Psoas muscle (tissue), 8 donors: ENCODE results near the gene MRPL9. TPM values are rescaled to one million over a fixed set of nuclear protein-coding genes. Genes with fewer than 3 reads are reported as not detected.

ENCODE experiments used
- ATAC-seq, 4 donors: fragments of 200-7000 bp; cut with Tn5 transposase; one replicate each; pipeline ENCODE4 v1.9.1; 2020; ENCODE audit warnings: moderate library complexity in 3 of 4, mild to moderate bottlenecking in 2 of 4
- DNase-seq, 2 donors: peaks; one replicate each; pipeline ENCODE4 v3.0.0-alpha.2; 2020
- H3K27ac ChIP-seq: fragments of 200-600 bp; one replicate; pipeline ENCODE4 v1.8.0; 2022
- H3K27me3 ChIP-seq, 3 donors: fragments of 200-600 bp in 1 of 3; one replicate each; pipeline versions ENCODE4 v1.6.1 to v1.8.0; 2013 to 2022; ENCODE audit warnings: low read length in 2 of 3, mild to moderate bottlenecking in 2 of 3, moderate library complexity in 1 of 3; ENCODE audit not compliant: insufficient read depth in 3 of 3
- H3K36me3 ChIP-seq, 2 donors: fragments of 200-600 bp in 1 of 2; one replicate each; pipeline versions ENCODE4 v1.6.1 to v1.8.0; 2013 to 2022; ENCODE audit warnings: low read depth in 1 of 2, mild to moderate bottlenecking in 1 of 2, moderate library complexity in 1 of 2; ENCODE audit not compliant: insufficient read depth in 1 of 2
- H3K4me1 ChIP-seq: fragments of 200-600 bp; one replicate; pipeline ENCODE4 v1.8.0; 2022
- H3K4me3 ChIP-seq: fragments of 200-600 bp; one replicate; pipeline ENCODE4 v1.8.0; 2022; ENCODE audit warnings: mild to moderate bottlenecking
- H3K9me3 ChIP-seq: fragments of 200-600 bp; one replicate; pipeline ENCODE4 v1.8.0; 2022
- WGBS, 3 donors: extraction: QIAGEN DNeasy Blood & Tissue Kit; methylation state at CpG; one replicate each; pipeline versions ENCODE4 v1.1.6 to v1.1.7; 2013; 5-methylcytosine and 5-hydroxymethylcytosine counted together
- intact Hi-C, 2 donors: fragments of 100-400 bp; cut with DNase I; formaldehyde crosslinking; loops; one replicate each; pipeline versions ENCODE4 v1.11.0 to v1.14.2; 2022
- polyA plus RNA-seq, 3 donors: library from polyadenylated mRNA; stranded (reverse); fragments of 200-250 nt; gene quantifications; one replicate each; pipeline ENCODE4 v1.2.3, GENCODE V29; 2013
- total RNA-seq, 4 donors: library from RNA; stranded (reverse); fragmentation: NEBNext Ultra II Directional in 2 of 4; extraction: Animal tissue kit (Norgen Biotek cat#: 25700) in 2 of 4; gene quantifications; one replicate each; pipeline versions ENCODE4 v1.2.1 to v1.2.4, GENCODE V29; 2021 to 2023
- TF ChIP-seq, protein P1 (sequence below): fragments of 200-600 bp; IDR thresholded peaks from one replicate; pipeline ENCODE4 v1.8.0; 2022; ENCODE audit warnings: antibody characterized with exemption
- donor health status: healthy with polysubstance abuse.
- donor health status: DM: no; HTN: no; CAD: no; lungs with moderate emphysema.
- donor health status: Bipolar disorder and iron deficiency.
- donor health status: healthy.
- donor health status: DM: yes; HTN: yes; CAD: no.
- donor health status: DM: no; HTN: no; CAD: no.
- donor health status: DM: no; HTN: no; CAD: no.
- donor health status: DM: yes; HTN: yes; CAD: no.

Gene MRPL9
- total and polyA plus RNA-seq, 7 donors = 63.5 to 132 (median 79.0) TPM

DNA sequence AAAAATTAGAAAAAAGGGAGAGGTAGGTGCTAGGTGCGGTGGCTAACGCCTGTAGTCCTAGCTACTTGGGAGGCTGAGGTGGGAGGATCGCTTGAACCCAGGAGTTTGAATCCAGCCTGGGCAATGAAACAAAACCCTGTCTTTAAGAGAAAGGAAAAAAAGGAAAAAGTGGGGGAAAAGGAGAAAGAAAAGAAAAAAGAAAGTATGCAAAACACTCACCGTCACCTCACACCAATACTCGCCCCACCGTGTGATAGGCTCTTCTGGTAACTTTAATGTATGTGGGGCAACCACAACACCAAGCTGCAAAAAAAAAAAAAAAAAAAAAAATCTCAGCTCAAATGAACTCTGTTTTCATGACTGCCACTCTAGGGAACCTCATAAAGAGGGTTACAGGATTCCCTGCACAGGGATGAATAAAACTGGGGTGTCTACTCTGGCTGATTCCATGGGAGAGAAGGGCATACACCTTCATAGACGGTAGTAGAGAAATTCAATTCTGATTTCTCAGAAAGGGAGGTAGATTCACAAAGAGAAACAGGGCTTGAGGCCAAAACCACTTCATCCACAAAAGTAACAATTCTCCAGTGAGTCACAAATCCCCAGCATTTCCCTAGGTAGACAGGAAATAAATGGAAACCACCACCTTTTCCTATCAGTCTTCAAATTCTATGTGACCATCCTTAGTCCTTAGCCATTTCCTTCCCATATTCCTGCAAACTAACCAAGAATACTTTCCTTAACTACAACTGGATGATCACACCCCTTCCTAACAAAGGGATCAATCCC lies 2.5 kb downstream of the MRPL9 start:
- H3K27ac ChIP-seq = no peak overlapping the region
- intact Hi-C loops = loop anchor here (5.0 to 10.0 kb wide), 2 partner anchors 74 to 77 kb away; partner anchors contain the start of genes C2CD4D (in 2 of the 2) and RORC (in 1 of the 2)
- H3K27me3 ChIP-seq = no peaks in the 10 kb centered on the region
- H3K36me3 ChIP-seq = peaks cover 13 to 57% of the 10 kb centered on the region in 2 donors
- TF ChIP-seq, protein P1, sequence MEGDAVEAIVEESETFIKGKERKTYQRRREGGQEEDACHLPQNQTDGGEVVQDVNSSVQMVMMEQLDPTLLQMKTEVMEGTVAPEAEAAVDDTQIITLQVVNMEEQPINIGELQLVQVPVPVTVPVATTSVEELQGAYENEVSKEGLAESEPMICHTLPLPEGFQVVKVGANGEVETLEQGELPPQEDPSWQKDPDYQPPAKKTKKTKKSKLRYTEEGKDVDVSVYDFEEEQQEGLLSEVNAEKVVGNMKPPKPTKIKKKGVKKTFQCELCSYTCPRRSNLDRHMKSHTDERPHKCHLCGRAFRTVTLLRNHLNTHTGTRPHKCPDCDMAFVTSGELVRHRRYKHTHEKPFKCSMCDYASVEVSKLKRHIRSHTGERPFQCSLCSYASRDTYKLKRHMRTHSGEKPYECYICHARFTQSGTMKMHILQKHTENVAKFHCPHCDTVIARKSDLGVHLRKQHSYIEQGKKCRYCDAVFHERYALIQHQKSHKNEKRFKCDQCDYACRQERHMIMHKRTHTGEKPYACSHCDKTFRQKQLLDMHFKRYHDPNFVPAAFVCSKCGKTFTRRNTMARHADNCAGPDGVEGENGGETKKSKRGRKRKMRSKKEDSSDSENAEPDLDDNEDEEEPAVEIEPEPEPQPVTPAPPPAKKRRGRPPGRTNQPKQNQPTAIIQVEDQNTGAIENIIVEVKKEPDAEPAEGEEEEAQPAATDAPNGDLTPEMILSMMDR = no peak
- no peaks in the 10 kb centered on the region for H3K9me3 ChIP-seq
- DNase-seq (no peak), ATAC-seq (no peak)
- H3K4me1 ChIP-seq = peaks cover 14% of the 10 kb centered on the region
- H3K4me3 ChIP-seq = no peak overlapping the region
- WGBS, 3 donors = 77 to 95% (median 93%) methylated on average over 7 of the region's 7 CpGs

GRCh38 chr1:151759241-151759640 lies 4.1 kb downstream of the MRPL9 start:
- Histone ChIP-seq H3K27ac (no peak overlapping the region), H3K36me3 (peaks cover 13 to 66% of the 10 kb centered on the region in 2 donors), H3K4me1 (peaks cover 11% of the 10 kb centered on the region), H3K27me3 (no peaks in the 10 kb centered on the region), H3K4me3 (no peak overlapping the region), H3K9me3 (no peaks in the 10 kb centered on the region)
- intact Hi-C loops = no loop called here
- DNase-seq (no peak), ATAC-seq (no peak)
- TF ChIP-seq, protein P1 = no peak

- 65 to 69% (median 67%) methylated on average over 1 of the region's 1 CpG for WGBS, 3 donors
- TF ChIP-seq, protein P1 = no peak
- Histone ChIP-seq H3K4me3 (no peak overlapping the region), H3K27me3 (no peaks in the 10 kb centered on the region), H3K36me3 (peaks cover 7 to 53% of the 10 kb centered on the region in 2 donors), H3K9me3 (no peaks in the 10 kb centered on the region), H3K27ac (no peak overlapping the region), H3K4me1 (no peaks in the 10 kb centered on the region)
- DNase-seq = no peak
- ATAC-seq = no peak
- intact Hi-C loops = no loop called here
These were observed 7.0 kb downstream of the MRPL9 start for GRCh38 chr1:151756291-151756690.

DNA sequence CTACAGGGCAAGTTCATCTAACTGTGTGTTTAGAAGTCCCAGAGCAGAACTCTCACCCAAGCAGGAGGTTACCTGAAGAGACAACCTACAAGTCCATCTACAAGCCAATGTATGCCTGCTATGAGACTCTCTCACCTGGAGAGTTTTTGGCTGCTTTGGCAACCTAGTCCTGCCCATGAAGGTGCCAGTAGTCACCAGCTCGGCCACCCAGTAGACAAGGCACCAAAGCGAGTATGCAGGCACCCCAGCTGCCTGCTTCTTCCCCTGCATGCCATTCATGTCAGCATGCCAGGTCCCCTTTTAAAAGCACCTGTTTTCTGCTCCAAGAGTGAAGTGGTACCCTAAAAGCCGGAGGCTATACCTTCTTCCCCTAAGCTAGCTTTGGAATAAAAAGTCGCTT lies 21.8 kb downstream of the MRPL9 start:
- WGBS, 3 donors = 85 to 96% (median 85%) methylated on average over 4 of the region's 4 CpGs
- Histone ChIP-seq H3K4me1 (peaks cover 5% of the 10 kb centered on the region), H3K27ac (no peak overlapping the region), H3K9me3 (no peaks in the 10 kb centered on the region), H3K27me3 (no peaks in the 10 kb centered on the region), H3K36me3 (no peaks in the 10 kb centered on the region), H3K4me3 (no peak overlapping the region)
- TF ChIP-seq, protein P1 = no peak
- ATAC-seq (no peak), DNase-seq (no peak)
- intact Hi-C loops = no loop called here
